Peyer's patch (tissue), 4 donors: ENCODE data around the gene MTG2.

Experiments
- CTCF ChIP-seq, 6 experiments: fragments of 450-650 bp in 4 of 6; fragments of 200-600 bp in 2 of 6; sonication (generic) in 1 of 6; IDR thresholded peaks; one replicate each; pipeline ENCODE4 v1.5.1; 2017 to 2019; ENCODE audit warnings: antibody characterized with exemption in 6 of 6, mild to moderate bottlenecking in 3 of 6, moderate library complexity in 1 of 6
- POLR2A ChIP-seq, 2 donors: fragments of 450-650 bp; IDR thresholded peaks; one replicate each; pipeline ENCODE4 v1.5.1; 2017; ENCODE audit warnings: antibody characterized with exemption in 2 of 2, mild to moderate bottlenecking in 2 of 2, moderate library complexity in 2 of 2

GRCh38 chr20:62220666-62221568 is 38.1 kb downstream of the MTG2 start:
- no peak for TF ChIP-seq CTCF (IDR thresholded peaks at IDR 0.05)
- no peak for TF ChIP-seq POLR2A (IDR thresholded peaks at IDR 0.05)
